GM12875 (cell line): Measurements from ENCODE around the gene ALOX15B.

Source experiments
- H3K4me3 ChIP-seq: one replicate; pipeline ENCODE4 v1.5.1; 2011; ENCODE audit warnings: low read depth, low read length, control low read depth
- TF ChIP-seq, protein P1 (sequence below): IDR thresholded peaks from 2 replicates; pipeline ENCODE4 v1.5.1; 2011; ENCODE audit warnings: low read depth, mild to moderate bottlenecking, control low read depth, inconsistent platforms, low read length, moderate library complexity, borderline replicate concordance; ENCODE audit not compliant: insufficient read depth

ALOX15B gene

DNA sequence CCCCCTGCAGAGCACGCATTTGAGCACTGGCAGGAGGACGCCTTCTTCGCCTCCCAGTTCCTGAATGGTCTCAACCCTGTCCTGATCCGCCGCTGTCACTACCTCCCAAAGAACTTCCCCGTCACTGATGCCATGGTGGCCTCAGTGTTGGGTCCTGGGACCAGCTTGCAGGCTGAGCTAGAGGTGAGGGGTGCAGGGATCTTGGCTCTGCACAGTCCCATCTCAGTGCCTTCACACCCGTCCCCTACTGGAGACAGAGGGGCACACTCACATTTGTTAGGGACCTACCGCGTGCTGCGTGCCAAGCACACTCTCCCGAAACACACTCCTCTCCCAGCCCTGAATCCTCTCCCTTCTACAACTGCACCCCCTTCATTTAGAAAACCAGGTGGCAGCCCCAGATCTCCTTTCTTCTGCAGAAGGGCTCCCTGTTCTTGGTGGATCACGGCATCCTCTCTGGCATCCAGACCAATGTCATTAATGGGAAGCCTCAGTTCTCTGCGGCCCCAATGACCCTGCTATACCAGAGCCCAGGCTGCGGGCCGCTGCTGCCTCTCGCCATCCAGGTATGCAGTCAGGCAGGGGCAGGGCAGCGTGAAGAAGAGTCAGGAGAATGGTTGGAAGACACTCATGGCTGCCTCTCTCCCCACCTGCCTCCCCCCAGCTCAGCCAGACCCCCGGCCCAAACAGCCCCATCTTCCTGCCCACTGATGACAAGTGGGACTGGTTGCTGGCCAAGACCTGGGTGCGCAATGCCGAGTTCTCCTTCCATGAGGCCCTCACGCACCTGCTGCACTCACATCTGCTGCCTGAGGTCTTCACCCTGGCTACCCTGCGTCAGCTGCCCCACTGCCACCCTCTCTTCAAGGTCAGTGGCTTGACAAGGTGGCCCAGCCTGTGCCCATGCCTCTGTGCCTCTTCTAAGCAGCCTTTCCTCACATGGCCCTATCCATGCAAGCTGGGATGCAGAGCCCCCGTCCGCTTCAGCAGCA lies 6.3 kb downstream of the ALOX15B start:
- TF ChIP-seq, protein P1, sequence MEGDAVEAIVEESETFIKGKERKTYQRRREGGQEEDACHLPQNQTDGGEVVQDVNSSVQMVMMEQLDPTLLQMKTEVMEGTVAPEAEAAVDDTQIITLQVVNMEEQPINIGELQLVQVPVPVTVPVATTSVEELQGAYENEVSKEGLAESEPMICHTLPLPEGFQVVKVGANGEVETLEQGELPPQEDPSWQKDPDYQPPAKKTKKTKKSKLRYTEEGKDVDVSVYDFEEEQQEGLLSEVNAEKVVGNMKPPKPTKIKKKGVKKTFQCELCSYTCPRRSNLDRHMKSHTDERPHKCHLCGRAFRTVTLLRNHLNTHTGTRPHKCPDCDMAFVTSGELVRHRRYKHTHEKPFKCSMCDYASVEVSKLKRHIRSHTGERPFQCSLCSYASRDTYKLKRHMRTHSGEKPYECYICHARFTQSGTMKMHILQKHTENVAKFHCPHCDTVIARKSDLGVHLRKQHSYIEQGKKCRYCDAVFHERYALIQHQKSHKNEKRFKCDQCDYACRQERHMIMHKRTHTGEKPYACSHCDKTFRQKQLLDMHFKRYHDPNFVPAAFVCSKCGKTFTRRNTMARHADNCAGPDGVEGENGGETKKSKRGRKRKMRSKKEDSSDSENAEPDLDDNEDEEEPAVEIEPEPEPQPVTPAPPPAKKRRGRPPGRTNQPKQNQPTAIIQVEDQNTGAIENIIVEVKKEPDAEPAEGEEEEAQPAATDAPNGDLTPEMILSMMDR, result no peak
- H3K4me3 ChIP-seq, result no peak overlapping the region

DNA sequence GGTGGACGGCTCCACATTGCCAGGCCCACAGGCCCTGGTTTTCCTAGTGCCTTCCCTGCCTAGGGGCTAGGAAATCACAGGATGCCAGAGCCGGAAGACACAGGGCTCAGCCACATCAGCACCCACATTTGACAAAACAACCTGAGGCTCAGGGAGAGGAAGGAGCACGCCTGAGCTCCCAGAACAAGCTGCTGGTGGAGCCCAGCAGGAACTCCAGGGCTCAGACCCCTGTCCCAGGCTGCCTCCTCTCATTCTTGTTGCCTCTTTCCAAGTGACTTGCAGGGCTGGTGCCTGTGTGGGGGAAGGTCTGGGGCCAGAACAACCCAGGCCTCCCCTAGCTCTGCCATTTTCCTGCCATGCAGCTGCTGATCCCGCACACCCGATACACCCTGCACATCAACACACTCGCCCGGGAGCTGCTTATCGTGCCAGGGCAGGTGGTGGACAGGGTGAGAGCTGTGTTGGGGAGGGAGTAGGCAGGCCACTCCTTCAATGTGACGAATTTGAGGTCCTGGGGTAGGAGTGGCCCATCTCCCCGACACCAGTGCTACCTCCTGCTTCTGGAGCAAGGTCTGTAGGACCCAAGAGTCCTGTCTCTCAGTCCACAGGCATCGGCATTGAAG lies 7.6 kb downstream of the ALOX15B start:
- TF ChIP-seq, protein P1, result no peak
- no peak overlapping the region for H3K4me3 ChIP-seq

DNA sequence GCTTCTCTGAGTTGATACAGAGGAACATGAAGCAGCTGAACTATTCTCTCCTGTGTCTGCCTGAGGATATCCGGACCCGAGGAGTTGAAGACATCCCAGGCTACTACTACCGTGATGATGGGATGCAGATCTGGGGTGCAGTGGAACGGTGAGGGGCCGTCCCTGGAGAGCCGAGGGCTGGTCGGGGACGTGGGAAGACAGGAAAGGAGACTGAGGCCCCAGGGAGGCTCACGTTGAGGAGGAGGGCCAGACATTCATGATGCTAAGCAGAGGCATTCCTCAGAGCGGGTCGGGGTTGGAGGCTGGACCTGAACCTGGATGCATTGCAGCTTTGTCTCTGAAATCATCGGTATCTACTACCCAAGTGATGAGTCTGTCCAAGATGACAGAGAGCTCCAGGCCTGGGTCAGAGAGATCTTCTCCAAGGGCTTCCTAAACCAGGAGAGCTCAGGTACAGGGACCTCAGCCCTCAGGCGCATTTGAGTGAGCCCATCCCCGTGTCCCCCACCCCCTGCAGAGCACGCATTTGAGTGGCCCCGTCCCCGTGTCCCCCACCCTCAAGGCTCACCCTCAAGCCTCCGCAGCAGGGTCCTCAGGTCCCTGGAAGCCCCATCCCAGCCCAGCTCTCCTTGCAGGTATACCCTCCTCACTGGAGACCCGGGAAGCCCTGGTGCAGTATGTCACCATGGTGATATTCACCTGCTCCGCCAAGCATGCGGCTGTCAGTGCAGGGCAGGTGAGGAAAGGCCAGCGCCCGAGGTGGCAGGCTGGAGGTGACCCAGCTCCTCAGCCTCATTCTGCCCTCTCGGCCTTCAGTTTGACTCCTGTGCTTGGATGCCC lies 8.3 kb downstream of the ALOX15B start:
- TF ChIP-seq, protein P1, result no peak
- H3K4me3 ChIP-seq, result no peak overlapping the region

DNA sequence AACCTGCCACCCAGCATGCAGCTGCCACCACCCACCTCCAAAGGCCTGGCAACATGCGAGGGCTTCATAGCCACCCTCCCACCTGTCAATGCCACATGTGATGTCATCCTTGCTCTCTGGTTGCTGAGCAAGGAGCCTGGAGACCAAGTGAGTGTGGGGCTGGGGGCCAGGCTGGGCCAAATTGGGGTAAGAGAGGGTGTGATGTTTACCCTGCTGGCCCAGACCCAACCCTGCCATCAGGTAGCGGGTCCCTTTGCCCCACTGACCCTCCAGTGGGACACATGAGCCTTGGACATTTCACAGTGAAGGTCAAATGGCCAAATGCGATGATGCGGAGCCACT lies 8.9 kb downstream of the ALOX15B start:
- TF ChIP-seq, protein P1, result no peak

DNA sequence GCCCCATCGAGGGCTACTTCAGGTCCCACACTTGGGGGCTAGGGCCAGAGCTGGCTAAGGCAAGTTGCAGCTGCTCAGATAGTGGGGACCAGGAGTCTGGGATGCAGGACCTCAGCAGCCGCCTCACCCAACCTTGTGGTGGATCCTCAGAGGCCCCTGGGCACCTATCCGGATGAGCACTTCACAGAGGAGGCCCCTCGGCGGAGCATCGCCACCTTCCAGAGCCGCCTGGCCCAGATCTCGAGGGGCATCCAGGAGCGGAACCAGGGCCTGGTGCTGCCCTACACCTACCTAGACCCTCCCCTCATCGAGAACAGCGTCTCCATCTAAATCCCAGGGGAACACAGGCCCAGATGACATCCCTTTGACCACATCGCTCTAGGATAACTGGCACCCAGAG lies 9.4 kb downstream of the ALOX15B start:
- no peak overlapping the region for H3K4me3 ChIP-seq
- TF ChIP-seq, protein P1, result no peak

More for the DNA sequence above, 8.9 kb downstream of the ALOX15B start:
- H3K4me3 ChIP-seq, result no peak overlapping the region

DNA sequence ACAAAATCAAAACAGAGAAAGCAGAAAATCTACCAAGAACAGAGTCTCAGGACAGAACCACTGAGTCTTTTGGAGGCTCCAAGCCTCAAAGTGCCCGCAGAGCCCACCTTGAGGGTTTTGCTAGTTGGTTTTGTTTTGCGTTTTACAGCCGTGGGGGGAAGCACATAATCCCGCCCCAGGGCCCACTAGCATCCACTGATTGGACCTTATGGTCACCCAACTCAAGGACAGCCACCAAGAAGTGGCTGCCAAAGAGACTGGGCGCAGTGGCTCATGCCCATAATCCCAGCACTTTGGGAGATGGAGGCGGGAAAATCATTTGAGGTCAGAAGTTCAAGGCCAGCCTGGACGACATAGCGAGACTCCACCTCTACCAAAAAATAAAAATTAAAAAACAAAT lies 9.9 kb downstream of the ALOX15B start:
- H3K4me3 ChIP-seq, result no peak overlapping the region
- TF ChIP-seq, protein P1, result no peak
